HCT116 (cell line): ENCODE measurements around the gene HOXD8. TPM values are rescaled to one million over a fixed set of nuclear protein-coding genes. Genes with fewer than 3 reads are reported as not detected.

Source experiments
- ATAC-seq: fragments of 200-7000 bp; cut with Tn5 transposase; 2 replicates; pipeline ENCODE4 v1.9.1; 2020; ENCODE audit warnings: mild to moderate bottlenecking, moderate library complexity
- BruUV-seq: library from RNA; stranded (reverse); fragments of 400-500 nt; replicated peaks from 2 replicates; lab custom pipeline; 2021; lab: Mats Ljungman, UMichigan
- CTCF ChIA-PET: fragments of 300-600 bp; sonication (Branson Sonifier 250); formaldehyde crosslinking; loops from one replicate; lab custom pipeline; 2021; ENCODE audit warnings: antibody characterized with exemption; lab: Charles Lee
- POLR2A ChIA-PET: fragments of 300-600, 350-600 bp; sonication (Branson Sonifier 250); formaldehyde crosslinking; loops from one replicate; lab custom pipeline; 2021; ENCODE audit warnings: antibody characterized with exemption; lab: Charles Lee
- RAD21 ChIA-PET, 2 experiments: fragments of 300-600 bp; sonication (Branson Sonifier 250); formaldehyde crosslinking; loops; one replicate each; lab custom pipeline; 2023; ENCODE audit warnings: low total read pairs in 2 of 2; ENCODE audit not compliant: uncharacterized antibody in 2 of 2, unreplicated experiment in 2 of 2, low non-redundant PET in 1 of 2; lab: Charles Lee
- DNase-seq: peaks from one replicate; pipeline ENCODE4 v3.0.0-alpha.2; 2010; ENCODE audit warnings: low read depth, low spot score
- H2AFZ ChIP-seq: fragments of 200-600 bp; shearing (Covaris generic), sonication (generic); 2 replicates; pipeline ENCODE4 v1.6.1; 2017; ENCODE audit warnings: low read depth, mixed run types, mixed read lengths, antibody characterized with exemption, low read length; ENCODE audit not compliant: poor library complexity, severe bottlenecking
- H3K27ac ChIP-seq: 2 replicates; pipeline ENCODE4 v1.5.1; 2012; ENCODE audit warnings: low read depth, low read length
- H3K27me3 ChIP-seq: fragments of 200-600 bp; sonication (generic); 2 replicates; pipeline ENCODE4 v1.6.1; 2016; ENCODE audit warnings: mixed run types, low read length, mixed read lengths; ENCODE audit not compliant: insufficient read depth
- H3K36me3 ChIP-seq, 2 experiments: fragments of 200-500 bp in 1 of 2; fragments of 200-600 bp in 1 of 2; sonication (Bioruptor generic) in 1 of 2; sonication (generic) in 1 of 2; 2 replicates each; pipeline versions ENCODE4 v1.5.1 to v1.6.1; 2014 to 2016; ENCODE audit warnings: low read length in 2 of 2, inconsistent platforms in 1 of 2, mixed read lengths in 1 of 2, mixed run types in 1 of 2; ENCODE audit not compliant: insufficient read depth in 2 of 2, control insufficient read depth in 1 of 2
- H3K4me1 ChIP-seq, 2 experiments: fragments of 200-600 bp in 1 of 2; sonication (generic) in 1 of 2; 2 replicates each; pipeline versions ENCODE4 v1.5.1 to v1.6.1; 2012 to 2017; ENCODE audit warnings: low read length in 2 of 2, inconsistent platforms in 1 of 2, mild to moderate bottlenecking in 1 of 2, mixed read lengths in 1 of 2, mixed run types in 1 of 2, moderate library complexity in 1 of 2; ENCODE audit not compliant: insufficient read depth in 2 of 2, control insufficient read depth in 1 of 2
- H3K4me2 ChIP-seq: fragments of 200-600 bp; sonication (generic); 2 replicates; pipeline ENCODE4 v1.6.1; 2017; ENCODE audit warnings: mixed run types, low read length, mixed read lengths
- H3K4me3 ChIP-seq, 2 experiments: fragments of 200-600 bp in 1 of 2; sonication (generic) in 1 of 2; replicated peaks in 1 of 2; 2 replicates each; pipeline ENCODE4 v1.5.1; 2011 to 2016; ENCODE audit warnings: low read length in 2 of 2, control low read depth in 1 of 2, low read depth in 1 of 2, mild to moderate bottlenecking in 1 of 2, mixed read lengths in 1 of 2, mixed run types in 1 of 2
- H3K79me2 ChIP-seq: fragments of 200-600 bp; sonication (generic); 2 replicates; pipeline ENCODE4 v1.6.1; 2017; ENCODE audit warnings: mild to moderate bottlenecking, mixed run types, low read length, moderate library complexity, mixed read lengths; ENCODE audit not compliant: insufficient read depth
- H3K9ac ChIP-seq: fragments of 200-600 bp; sonication (generic); 2 replicates; pipeline ENCODE4 v1.6.1; 2016; ENCODE audit warnings: low read length, mixed read lengths
- H3K9me2 ChIP-seq: fragments of 200-600 bp; sonication (generic), shearing (Covaris generic); 2 replicates; pipeline ENCODE4 v1.6.1; 2017; ENCODE audit warnings: mixed run types, mild to moderate bottlenecking, moderate library complexity; ENCODE audit not compliant: insufficient read depth
- H3K9me3 ChIP-seq, 2 experiments: fragments of 200-500 bp in 1 of 2; fragments of 200-600 bp in 1 of 2; sonication (Bioruptor generic) in 1 of 2; sonication (generic) in 1 of 2; 2 replicates each; pipeline ENCODE4 v1.6.1; 2014 to 2017; ENCODE audit warnings: low read length in 2 of 2, mixed read lengths in 2 of 2, inconsistent platforms in 1 of 2, low read depth in 1 of 2, mild to moderate bottlenecking in 1 of 2, mixed run types in 1 of 2, moderate library complexity in 1 of 2; ENCODE audit not compliant: control insufficient read depth in 1 of 2, insufficient read depth in 1 of 2
- H4K20me1 ChIP-seq: fragments of 200-600 bp; sonication (generic), shearing (Covaris generic); 2 replicates; pipeline ENCODE4 v1.6.1; 2017; ENCODE audit warnings: mixed run types, mild to moderate bottlenecking, moderate library complexity; ENCODE audit not compliant: insufficient read depth
- CEBPB ChIP-seq: IDR thresholded peaks from 2 replicates; pipeline ENCODE4 v1.6.1; 2012; ENCODE audit warnings: low read depth
- EGR1 ChIP-seq: IDR thresholded peaks from 2 replicates; pipeline ENCODE4 v1.6.1; 2012; ENCODE audit warnings: low read depth
- ELF1 ChIP-seq: IDR thresholded peaks from 2 replicates; pipeline ENCODE4 v1.6.1; 2012; ENCODE audit warnings: low read depth, borderline replicate concordance
- EZH2 ChIP-seq: fragments of 200-600 bp; sonication (generic); IDR thresholded peaks from 2 replicates; pipeline ENCODE4 v1.6.1; 2017; ENCODE audit warnings: antibody characterized with exemption, mixed run types
- FOSL1 ChIP-seq: IDR thresholded peaks from 2 replicates; pipeline ENCODE4 v1.6.1; 2012; ENCODE audit warnings: low read depth
- JUND ChIP-seq: IDR thresholded peaks from 2 replicates; pipeline ENCODE4 v1.6.1; 2012
- POLR2A ChIP-seq: IDR thresholded peaks from 2 replicates; pipeline ENCODE4 v1.7.0; 2011; ENCODE audit warnings: borderline replicate concordance; ENCODE audit not compliant: insufficient read depth, insufficient read length; ENCODE audit errors: extremely low read depth
- RAD21 ChIP-seq: IDR thresholded peaks from 2 replicates; pipeline ENCODE4 v1.6.1; 2012; ENCODE audit warnings: low read depth, mild to moderate bottlenecking
- SIN3A ChIP-seq: IDR thresholded peaks from 2 replicates; pipeline ENCODE4 v1.6.1; 2012; ENCODE audit warnings: low read depth
- SP1 ChIP-seq: IDR thresholded peaks from 2 replicates; pipeline ENCODE4 v1.6.1; 2012; ENCODE audit warnings: low read depth
- SRF ChIP-seq: IDR thresholded peaks from 2 replicates; pipeline ENCODE4 v1.6.1; 2012; ENCODE audit warnings: low read depth
- ZFX ChIP-seq: fragments of 450-650 bp; IDR thresholded peaks from 2 replicates; pipeline ENCODE4 v1.6.1; 2017
- ZNF274 ChIP-seq: fragments of 200-500 bp; sonication (Bioruptor generic); IDR thresholded peaks from 2 replicates; pipeline ENCODE4 v1.6.1; 2014; ENCODE audit warnings: mild to moderate bottlenecking, low read depth, low read length, inconsistent platforms
- intact Hi-C: fragments of 100-400 bp; cut with micrococcal nuclease; formaldehyde crosslinking; loops from 2 replicates; pipeline ENCODE4 v1.10.0; 2022
- total RNA-seq: library from RNA; stranded (reverse); gene quantifications from one replicate; pipeline ENCODE4 v1.2.1, GENCODE V29; 2021; ENCODE audit not compliant: unreplicated experiment
- TF ChIP-seq, protein P1 (sequence below): IDR thresholded peaks from 2 replicates; pipeline ENCODE4 v1.6.1; 2012
- TF ChIP-seq, protein P2 (sequence below): IDR thresholded peaks from 2 replicates; pipeline ENCODE4 v1.6.1; 2011; ENCODE audit warnings: mild to moderate bottlenecking, low read length, moderate library complexity; ENCODE audit not compliant: insufficient replicate concordance; ENCODE audit errors: extremely low read depth
- TF ChIP-seq, protein P3 (sequence below): IDR thresholded peaks from 2 replicates; pipeline ENCODE4 v1.6.1; 2012
- TF ChIP-seq, protein P4 (sequence below), 3 experiments: fragments of 200-600 bp in 1 of 3; sonication (generic) in 1 of 3; IDR thresholded peaks in 2 of 3; conservative IDR thresholded peaks in 1 of 3; 2 replicates each; pipeline ENCODE4 v1.5.1; 2012 to 2017; ENCODE audit warnings: low read depth in 2 of 3, low read length in 2 of 3, antibody characterized with exemption in 1 of 3, borderline replicate concordance in 1 of 3, control low read depth in 1 of 3, mild to moderate bottlenecking in 1 of 3, mixed read lengths in 1 of 3, mixed run types in 1 of 3, moderate library complexity in 1 of 3; ENCODE audit not compliant: insufficient read depth in 1 of 3

HOXD8 gene
- total RNA-seq, 1 experiment from 2014 or later = 6.0 TPM

DNA sequence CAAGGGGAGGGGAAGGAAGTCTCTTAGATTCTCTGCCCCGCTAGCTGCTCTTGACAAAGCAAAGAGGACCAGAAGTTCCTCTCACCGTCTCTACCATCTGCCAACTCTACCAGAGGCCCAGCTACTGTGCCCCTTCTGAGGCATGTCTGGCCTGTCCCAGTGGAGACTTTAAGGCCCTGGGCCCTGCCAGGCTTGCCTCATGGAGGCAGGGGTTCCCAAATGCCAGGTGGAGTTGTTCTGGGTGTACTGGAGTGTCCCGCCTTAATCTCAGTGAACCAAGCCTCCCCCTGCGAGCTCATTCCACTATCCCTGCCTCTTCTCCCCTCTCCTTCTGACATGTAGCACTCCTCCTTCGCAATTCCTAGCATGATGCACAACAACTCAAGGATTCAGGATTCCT, 27.7 kb upstream of the HOXD8 start:
- CTCF ChIA-PET = interaction anchor here (1.5 kb wide), 1 partner anchor 9 kb away, joined by 7 read pairs; no protein-coding TSS in a partner anchor
- POLR2A ChIA-PET = no interaction called here
- DNase-seq (no peak), ATAC-seq (no peak)
- intact Hi-C loops = no loop called here
- H3K27me3 ChIP-seq = no peaks in the 10 kb centered on the region
- RAD21 ChIA-PET = no interaction called here
- H3K27ac ChIP-seq = no peak overlapping the region
- no TSS peak for BruUV-seq
- no peaks in the 10 kb centered on the region for H3K9me2 ChIP-seq
- H4K20me1 ChIP-seq = no peaks in the 10 kb centered on the region
- no peaks in the 10 kb centered on the region for H3K36me3 ChIP-seq
- no peak overlapping the region for H3K4me3 ChIP-seq
- H3K4me2 ChIP-seq = no peak overlapping the region
- peaks cover 3 to 21% of the 10 kb centered on the region in 2 experiments; a peak in 3 of 4 replicates for H3K4me1 ChIP-seq
- TF ChIP-seq, protein P1, sequence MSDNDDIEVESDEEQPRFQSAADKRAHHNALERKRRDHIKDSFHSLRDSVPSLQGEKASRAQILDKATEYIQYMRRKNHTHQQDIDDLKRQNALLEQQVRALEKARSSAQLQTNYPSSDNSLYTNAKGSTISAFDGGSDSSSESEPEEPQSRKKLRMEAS = no peak
- TF ChIP-seq SRF = no peak
- no peak for TF ChIP-seq SP1
- no peak for TF ChIP-seq RAD21
- no peak for TF ChIP-seq POLR2A
- no peak for TF ChIP-seq SIN3A
- no peak for TF ChIP-seq ZNF274
- TF ChIP-seq, protein P2, sequence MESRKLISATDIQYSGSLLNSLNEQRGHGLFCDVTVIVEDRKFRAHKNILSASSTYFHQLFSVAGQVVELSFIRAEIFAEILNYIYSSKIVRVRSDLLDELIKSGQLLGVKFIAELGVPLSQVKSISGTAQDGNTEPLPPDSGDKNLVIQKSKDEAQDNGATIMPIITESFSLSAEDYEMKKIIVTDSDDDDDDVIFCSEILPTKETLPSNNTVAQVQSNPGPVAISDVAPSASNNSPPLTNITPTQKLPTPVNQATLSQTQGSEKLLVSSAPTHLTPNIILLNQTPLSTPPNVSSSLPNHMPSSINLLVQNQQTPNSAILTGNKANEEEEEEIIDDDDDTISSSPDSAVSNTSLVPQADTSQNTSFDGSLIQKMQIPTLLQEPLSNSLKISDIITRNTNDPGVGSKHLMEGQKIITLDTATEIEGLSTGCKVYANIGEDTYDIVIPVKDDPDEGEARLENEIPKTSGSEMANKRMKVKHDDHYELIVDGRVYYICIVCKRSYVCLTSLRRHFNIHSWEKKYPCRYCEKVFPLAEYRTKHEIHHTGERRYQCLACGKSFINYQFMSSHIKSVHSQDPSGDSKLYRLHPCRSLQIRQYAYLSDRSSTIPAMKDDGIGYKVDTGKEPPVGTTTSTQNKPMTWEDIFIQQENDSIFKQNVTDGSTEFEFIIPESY = no peak
- TF ChIP-seq, protein P3, sequence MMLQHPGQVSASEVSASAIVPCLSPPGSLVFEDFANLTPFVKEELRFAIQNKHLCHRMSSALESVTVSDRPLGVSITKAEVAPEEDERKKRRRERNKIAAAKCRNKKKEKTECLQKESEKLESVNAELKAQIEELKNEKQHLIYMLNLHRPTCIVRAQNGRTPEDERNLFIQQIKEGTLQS = no peak
- TF ChIP-seq CEBPB = no peak
- TF ChIP-seq JUND = no peak
- TF ChIP-seq ZFX = no peak
- TF ChIP-seq EGR1 = no peak
- TF ChIP-seq, protein P4, sequence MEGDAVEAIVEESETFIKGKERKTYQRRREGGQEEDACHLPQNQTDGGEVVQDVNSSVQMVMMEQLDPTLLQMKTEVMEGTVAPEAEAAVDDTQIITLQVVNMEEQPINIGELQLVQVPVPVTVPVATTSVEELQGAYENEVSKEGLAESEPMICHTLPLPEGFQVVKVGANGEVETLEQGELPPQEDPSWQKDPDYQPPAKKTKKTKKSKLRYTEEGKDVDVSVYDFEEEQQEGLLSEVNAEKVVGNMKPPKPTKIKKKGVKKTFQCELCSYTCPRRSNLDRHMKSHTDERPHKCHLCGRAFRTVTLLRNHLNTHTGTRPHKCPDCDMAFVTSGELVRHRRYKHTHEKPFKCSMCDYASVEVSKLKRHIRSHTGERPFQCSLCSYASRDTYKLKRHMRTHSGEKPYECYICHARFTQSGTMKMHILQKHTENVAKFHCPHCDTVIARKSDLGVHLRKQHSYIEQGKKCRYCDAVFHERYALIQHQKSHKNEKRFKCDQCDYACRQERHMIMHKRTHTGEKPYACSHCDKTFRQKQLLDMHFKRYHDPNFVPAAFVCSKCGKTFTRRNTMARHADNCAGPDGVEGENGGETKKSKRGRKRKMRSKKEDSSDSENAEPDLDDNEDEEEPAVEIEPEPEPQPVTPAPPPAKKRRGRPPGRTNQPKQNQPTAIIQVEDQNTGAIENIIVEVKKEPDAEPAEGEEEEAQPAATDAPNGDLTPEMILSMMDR (IDR thresholded peaks at IDR 0.05 in 2 of 3, conservative IDR thresholded peaks at IDR 0.05 in 1 of 3; ENCODE audit: borderline replicate concordance in 1 of 3, insufficient read depth in 1 of 3, low read depth in 2 of 3, low read length in 2 of 3) = no peak
- TF ChIP-seq FOSL1 = no peak
- TF ChIP-seq ELF1 = no peak
- TF ChIP-seq EZH2 = no peak
- no peaks in the 10 kb centered on the region for H3K9me3 ChIP-seq
- H2AFZ ChIP-seq = no peak overlapping the region
- H3K79me2 ChIP-seq = no peaks in the 10 kb centered on the region
- H3K9ac ChIP-seq = no peak overlapping the region
